GM18858 (cell line): Measurements from ENCODE around the gene JPT2.
"Not testable (repeated sequence)": the region's sequence is repeated elsewhere in the genome, so short reads cannot be mapped to it uniquely, and the experiment has no call there.

Experiments
- ATAC-seq: cut with Tn5 transposase; IDR thresholded peaks from one replicate; pipeline ENCODE4 v1.9.1; 2021; ENCODE audit not compliant: unreplicated experiment

JPT2 gene

DNA sequence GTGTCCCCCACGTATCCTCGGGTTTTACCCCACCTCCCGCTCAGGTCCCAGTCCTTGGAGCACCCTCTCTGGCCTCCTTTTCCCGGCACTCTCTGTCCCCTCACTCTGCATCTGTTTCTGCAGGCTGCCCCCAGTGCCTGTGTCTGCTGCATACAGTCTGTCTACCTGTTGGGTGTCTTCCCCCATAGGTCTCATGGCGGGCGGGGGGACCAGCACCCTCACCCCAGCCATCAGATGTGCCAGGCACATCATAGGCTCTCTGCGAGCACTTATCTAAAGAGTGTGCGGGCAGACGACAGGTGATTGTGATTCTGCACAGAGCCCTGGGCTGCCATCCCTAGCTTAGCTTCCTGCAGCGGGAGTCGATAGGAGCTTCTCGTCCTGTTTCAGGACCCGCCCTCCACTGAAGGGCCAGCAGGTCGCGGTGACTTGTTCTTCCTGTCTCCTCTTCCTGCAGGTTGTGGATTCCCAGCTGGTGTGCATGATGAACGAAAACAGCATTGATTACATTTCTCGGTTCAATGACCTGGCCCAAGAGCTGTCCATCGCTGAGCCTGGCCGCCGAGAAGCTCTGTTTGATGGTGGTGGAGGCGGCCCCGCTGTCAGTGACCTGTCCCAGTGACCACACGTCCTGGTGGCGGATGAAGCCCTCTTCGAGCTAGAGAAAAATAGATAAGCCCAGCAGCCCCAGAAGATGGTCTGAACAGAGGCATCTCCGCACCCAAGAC lies 4.5 kb upstream of the JPT2 start:
- no peak for ATAC-seq

DNA sequence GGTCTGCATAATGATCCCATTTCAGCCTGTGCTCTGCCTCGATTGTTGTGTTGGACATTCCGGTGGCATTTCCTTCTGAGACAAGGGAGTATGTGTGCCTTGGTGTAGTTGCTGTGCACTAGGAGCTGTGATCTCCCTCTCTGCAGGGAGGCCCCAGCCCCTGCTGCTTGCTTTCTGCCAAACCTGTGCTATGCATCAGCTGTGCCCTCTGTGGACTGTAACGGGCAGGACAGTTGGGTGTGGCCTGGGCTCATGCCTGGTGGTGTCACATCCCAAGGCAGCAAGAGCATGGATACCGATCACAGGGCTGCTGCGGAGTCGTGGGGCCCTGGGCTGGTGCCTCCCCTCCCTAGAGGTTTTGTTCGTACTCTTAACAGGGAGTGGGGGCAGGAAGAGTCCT lies 3.8 kb upstream of the JPT2 start:
- no peak for ATAC-seq

DNA sequence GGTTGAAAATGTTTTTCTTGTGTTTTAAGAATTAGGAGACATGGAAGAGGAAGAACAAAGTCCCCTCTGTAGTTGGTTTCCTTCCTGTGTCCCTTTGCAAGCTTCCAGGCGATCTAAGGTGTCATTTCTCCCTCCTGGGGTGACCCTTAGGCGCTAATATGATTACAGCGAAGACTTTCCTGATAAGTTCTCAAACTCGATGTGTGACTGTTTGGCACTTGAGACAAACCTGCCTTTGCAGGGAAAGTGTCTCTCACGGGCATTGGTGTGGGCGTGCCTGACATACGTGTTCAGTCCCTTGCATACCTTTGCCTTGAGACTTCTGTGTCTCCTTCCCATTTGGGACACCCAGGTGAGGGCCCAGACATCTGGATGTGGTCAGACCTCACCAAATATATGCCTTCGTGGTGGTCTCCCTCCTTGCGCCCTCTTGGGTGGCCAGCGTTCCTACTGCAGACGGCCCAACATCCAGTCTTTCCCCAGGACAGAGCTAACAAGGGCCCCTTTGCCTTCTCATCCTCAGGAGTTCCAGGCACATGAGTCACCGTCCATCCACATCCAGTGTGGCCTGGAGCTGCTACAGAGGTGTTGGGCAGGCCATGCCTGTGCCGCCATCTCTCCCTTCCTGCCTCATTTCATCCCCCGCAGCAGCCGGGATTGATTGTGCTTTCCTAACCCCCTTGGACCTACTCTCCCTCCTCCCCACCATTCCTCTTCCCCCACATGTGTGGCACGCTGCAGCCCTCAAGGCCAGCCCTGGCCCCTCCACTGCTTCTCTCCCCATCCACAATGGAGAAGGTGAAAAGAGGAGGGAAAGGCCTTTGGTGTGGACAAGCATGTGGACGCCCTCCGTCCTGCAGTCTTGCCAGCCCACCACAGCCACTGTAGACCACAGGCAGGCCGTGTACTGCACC lies 3.1 kb upstream of the JPT2 start:
- ATAC-seq = no peak

DNA sequence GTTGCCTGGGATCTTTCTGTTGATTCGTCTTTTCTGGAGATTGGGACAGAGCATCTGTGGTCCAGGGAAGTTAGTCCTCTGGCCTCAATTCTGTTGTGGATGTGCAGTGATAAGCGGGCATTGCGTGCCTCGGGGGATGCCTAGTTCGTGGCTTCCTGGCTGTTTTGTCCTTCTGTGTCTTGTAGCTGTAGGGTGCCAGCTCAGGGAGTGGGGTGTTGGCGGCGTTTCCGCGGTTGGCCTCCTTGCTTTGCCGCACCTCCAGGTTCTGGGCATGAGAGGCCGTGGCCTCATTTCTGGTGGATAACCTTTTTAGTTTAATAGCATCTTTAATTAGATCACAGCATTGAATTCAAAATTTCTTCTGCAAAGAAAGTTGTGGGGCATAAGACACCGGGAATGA lies 1.4 kb upstream of the JPT2 start:
- ATAC-seq = no peak

DNA sequence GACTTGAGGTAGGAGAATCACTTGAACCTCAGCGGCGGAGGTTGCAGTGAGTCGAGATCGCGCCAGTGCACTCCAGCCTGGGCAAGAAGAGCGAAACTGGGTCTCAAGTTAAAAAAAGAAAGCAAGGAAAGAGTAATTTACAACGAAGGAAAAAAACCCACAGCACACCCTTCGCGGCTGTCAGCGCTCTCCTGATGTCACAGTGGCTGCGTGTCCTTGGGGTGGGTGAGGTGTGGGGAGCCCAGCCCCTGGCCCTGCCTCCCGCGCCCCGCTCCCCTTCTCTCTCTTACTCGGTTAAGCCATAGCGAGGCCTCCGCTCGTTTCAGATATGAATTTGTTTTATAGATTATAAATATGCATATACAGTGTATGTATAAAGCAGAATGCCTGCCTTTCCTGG lies 740 bp upstream of the JPT2 start:
- ATAC-seq = no peak

DNA sequence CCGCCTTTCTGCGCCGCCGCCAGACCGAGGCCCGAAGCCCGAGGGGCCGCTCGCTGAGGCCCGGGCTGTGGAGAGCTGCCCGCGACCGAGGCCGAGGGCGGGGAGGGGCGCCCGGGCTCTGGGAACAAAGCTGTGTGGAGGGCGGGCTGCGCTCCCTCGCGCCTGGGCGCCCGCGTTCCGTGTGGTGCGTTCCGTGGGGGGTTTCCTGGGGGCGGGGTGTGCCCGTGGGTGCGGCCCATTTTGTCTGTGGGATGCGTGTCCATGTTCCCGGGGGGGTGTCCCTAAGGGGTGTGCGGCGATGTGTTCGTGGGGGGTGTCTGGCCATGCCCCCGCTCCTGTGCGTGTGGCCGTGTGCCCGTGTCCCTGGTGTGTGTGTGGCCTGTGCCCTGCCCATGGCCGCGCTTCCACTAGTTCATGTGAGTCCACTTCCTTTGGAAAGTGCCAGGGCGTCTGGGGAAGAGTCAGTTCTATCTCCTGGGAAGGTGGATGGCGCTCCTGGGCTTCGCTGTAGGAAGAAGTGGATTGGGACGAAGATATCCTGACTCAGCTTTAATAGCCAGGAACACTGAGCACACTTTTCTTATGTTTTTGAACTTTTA lies 520 bp downstream of the JPT2 start:
- no peak for ATAC-seq

DNA sequence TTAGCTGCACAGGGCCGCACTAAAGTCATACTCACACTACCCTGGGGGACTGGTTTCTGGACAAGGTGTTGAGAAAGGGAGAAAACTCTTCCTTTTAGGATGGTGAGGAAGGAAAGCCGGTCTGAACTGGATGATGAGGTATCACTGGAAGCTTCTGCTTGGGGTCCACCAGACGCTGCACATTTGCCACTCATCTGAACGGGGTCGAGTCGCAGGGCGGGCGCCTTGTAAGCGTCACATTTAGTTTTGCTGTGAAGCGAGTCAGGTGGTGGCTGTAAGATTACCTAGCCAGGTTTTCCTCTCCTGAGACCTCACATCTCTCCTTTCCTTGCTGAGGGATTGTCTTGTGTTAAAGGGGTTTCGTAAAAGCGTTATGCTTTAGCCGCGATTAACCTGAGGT lies 2.3 kb downstream of the JPT2 start:
- ATAC-seq = no peak

DNA sequence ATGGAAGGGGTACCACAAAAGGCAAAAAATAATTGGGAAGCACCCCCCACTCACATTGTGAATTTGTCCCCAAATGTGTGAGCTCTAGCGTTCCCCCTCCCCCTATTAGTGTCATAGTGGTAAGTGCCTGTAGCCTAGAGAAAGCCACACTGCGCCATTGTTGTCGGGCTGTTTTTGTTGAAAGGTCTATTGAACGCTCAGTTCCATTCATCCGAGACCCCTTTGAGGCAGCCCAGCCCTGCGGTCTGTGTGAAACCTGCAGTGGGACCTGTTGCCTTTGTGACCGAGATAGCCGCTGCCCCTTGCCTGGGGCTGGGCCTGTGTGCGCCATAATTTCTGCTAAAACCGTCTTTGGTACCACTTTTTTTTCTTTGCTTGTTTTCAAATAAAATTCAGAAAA lies 3.0 kb downstream of the JPT2 start:
- no peak for ATAC-seq

DNA sequence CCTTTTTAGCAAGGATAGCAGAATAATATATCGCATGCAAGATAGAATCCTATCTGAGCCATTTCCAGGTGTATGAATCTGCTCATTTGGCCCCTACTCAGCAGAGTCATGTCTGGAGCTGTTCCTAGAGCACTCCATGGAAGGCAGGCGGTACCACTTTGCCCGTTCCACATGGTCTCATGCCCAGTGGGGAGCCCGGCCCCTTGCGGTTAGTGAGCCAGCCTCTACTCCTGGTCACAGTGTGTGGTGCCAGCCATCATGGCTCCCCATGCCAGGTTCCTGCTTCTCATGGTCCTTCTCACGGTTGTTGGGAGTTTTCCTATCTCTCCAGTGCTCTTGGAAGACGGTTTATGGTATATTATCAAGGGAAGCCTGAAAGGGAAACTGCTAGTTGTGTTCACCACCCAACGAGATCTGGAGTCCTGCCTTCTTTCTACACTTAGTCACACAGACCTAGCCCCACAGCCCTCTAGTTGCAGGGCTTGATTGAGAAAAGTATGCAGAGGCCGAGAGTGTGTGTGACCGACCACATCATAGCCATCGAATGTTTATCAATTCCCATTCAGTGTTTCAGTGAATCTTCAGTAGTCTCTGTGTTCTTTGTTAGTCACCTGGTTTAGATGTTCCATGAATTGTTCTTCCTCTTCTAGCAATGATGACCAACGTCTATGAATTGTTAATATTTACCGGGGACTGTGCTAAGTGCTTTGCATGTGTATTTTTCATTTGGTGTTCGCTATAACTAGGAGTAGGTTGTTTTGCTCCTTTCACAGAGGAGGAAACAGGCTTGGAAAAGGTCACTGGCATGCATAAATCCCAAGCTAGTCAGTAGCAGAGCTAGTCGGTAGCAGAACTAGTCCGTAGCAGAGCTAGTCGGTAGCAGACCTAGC lies 9.6 kb downstream of the JPT2 start:
- ATAC-seq = no peak

DNA sequence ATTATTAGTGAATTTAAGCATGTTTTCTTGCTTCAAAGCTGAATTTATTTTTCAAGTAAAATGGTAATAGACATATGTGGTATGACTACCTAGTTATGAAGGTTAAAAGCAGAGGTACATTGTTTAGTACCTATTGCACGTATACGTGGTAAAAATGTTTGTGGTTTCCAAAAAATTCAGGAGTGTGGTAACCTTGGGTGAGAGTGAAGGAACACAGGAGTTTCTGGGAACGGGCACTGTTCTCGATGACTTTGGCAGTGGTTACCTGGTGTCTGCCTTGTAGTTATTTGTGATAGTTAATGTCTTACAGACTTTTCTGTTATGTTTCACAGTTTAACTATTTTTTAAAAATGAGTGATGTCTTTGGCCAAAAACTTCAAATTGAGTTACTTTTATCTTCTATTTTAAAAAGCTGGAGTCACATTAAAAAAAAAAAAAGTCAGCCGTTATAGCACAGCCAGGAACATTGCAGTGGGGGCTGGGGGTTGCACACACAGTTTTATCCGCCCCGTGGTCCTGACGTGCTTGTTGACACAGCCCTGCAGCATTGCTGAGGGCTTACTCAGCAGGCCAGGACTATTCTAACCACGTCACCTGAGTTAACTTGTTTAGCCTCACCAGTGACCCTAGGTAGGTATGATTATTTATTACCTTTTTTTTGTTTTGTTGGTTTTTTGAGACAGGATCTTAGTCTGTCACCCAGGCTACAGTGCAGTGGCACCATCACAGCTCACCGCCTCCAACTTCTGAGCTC lies 10.9 kb downstream of the JPT2 start:
- no peak for ATAC-seq

DNA sequence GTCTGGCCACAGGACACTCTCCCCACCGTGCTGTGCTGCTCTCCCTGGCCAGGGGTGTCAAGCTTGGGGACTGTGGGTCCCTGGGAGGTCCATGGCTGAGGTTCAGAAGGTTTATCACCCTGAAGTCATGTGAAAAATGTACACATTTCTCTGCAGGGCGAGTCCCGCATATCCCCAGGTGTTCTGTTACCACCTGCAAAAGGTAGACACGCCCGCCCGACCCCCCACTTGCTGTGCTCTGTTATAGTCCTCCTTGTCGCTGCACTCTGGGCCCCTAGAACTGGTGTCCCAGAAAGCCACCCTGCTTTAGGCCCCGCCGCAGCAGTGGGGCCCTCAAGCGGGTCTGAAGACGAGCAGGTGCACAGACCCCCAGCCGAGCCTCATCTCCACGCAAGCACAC lies 11.8 kb downstream of the JPT2 start:
- ATAC-seq = no peak

DNA sequence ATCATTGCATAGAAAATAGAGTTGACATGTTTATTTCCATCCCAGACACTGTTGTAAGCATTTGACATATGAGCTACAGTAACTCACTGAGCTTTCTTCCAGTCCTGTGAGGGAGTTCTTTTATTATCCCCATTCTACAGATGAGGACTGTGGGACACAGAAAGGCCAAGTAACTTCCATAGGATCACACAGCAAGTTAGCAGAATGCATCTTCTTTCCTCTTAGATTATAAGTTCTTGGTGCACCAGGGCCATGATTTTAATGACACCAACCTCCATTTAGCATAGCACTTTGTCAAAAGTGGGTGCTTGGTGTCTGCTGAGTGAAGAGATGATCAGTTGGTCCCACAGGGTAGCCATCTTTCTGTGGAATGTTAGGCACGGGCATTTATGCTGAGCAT lies 12.7 kb downstream of the JPT2 start:
- no peak for ATAC-seq

DNA sequence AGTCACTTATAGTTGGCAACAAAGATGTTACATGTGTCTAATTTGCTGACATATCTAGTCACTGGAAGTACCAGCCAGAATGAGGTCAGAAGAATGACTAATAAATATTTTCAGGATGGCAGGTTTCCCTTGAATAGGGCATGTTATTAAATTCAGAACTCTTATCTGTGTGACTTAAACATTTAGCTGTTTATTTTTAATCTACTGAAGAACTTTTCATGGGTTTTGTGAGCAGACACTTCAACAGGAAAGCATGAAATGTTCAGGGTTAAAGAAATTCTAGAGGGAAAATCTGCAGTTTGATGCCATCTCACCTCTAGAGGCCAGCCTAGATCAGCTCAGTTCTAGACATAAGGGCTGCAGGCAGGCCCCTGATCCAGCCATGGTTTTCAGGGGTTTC lies 13.2 kb downstream of the JPT2 start:
- ATAC-seq = no peak

DNA sequence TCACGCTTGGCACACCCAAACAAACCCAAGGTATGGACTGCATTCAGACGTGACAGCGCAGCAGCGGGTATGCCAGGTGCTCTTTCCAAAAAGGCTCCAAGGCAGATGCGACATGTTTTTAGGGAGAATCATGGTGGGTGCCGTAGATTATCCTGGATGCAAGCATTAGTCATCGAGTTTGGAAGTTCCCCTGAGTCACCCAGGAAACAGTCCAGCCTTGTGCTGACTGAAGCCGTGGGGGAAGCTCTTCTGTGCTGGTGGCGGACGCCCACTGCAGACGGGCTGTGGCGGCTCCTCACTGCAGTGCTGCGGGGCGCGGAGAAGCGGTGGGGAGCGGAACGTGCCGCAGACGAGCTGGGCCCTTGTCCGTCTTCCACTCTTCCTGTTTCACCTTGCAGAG lies 13.9 kb downstream of the JPT2 start:
- ATAC-seq = no peak

DNA sequence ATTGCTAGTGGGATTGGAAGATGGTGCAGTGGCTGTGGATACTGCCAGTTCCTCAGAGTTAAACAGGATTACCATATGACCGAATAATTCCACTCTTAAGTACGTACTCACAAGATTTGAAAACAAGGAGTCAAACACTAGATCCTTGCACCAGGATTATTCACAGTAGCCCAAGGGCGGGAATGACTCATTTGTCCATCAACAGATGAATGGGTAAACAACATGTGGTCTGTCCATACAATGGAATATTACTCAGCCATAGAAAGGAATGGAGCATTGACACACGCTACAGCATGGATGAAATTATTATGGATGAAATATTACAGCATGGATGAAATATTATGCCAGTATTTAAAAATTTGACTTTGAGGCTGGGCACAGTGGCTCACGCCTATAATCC lies 18.8 kb downstream of the JPT2 start:
- no peak for ATAC-seq

DNA sequence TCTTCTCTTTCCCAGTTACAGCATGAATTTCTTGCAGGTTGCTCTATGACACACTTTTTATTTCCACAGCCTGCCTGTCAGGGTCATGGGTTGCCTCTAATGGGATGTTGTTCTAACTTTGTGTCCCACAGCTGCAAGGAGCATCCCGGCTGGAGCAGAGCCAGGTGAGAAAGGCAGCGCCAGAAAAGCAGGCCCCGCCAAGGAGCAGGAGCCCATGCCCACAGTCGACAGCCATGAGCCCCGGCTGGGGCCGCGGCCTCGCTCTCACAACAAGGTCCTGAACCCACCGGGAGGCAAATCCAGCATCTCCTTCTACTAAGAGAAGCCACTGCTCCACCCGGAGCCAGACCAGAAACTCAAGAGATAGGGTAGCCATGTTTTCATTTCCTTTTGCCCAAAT lies 20.6 kb downstream of the JPT2 start:
- no peak for ATAC-seq

DNA sequence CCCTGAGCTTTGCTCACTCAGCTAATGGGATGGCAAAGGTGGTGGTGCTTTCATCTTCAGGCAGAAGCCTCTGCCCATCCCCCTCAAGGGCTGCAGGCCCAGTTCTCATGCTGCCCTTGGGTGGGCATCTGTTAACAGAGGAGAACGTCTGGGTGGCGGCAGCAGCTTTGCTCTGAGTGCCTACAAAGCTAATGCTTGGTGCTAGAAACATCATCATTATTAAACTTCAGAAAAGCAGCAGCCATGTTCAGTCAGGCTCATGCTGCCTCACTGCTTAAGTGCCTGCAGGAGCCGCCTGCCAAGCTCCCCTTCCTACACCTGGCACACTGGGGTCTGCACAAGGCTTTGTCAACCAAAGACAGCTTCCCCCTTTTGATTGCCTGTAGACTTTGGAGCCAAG lies 22.2 kb downstream of the JPT2 start:
- ATAC-seq = no peak

DNA sequence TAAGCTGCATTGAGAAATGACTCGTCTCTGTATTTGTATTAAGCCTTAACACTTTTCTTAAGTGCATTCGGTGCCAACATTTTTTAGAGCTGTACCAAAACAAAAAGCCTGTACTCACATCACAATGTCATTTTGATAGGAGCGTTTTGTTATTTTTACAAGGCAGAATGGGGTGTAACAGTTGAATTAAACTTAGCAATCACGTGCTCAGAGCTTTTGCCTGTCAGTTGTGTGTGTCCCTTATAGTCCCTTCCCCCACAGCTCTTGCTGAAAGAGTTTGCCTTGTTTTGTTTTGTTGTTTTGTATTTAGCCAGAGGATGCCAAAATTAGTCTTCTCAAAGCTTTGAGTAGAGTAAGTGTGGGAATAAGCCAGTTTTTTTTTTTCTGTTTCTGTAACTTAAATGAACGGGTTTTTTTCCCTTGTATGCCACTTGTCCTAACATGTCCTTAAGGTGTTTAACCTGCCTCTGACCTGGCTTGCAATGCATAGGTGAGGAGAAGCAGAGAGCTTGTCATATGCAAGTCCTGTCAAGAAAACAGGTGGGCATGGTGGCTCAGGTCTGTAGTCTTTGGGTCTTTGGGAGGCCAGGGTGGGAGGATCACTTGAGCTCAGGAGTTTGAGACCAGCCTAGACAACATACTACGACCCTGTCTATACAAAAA lies 23.3 kb downstream of the JPT2 start:
- no peak for ATAC-seq

DNA sequence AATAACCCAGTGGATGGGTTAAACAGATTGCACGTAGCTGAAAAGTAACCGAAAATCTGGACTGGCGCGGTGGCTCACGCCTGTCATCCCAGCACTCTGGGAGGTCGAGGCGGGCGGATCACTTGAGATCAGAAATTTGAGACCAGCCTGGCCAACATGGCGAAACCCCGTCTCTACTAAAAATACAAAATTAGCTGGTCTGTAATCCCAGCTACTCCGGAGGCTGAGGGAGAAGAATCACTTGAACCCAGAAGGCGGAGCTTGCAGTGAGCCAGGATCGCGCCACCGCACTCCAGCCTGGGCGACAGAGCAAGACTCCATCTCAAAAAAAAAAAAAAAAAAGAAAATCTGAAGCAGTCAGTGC lies 27.2 kb downstream of the JPT2 start:
- not testable (repeated sequence) for ATAC-seq
